Karpas-422 (cell line): ENCODE data around the gene CELA1. TPM values are rescaled to one million over a fixed set of nuclear protein-coding genes. Genes with fewer than 3 reads are reported as not detected.

Experiments used
- DNase-seq: peaks from one replicate; pipeline ENCODE4 v3.0.0-alpha.2; 2015
- H2AFZ ChIP-seq: fragments of 200-600 bp; sonication (generic); 2 replicates; pipeline ENCODE4 v1.6.1; 2014; ENCODE audit warnings: antibody characterized with exemption, low read length, mixed read lengths
- H3K27ac ChIP-seq: fragments of 200-600 bp; sonication (generic); 2 replicates; pipeline ENCODE4 v1.5.1; 2014; ENCODE audit warnings: mild to moderate bottlenecking, low read length, moderate library complexity
- H3K27me3 ChIP-seq: fragments of 200-600 bp; sonication (generic); 2 replicates; pipeline ENCODE4 v1.6.1; 2014; ENCODE audit warnings: low read length, mixed read lengths
- H3K36me3 ChIP-seq: fragments of 200-600 bp; sonication (generic); 2 replicates; pipeline ENCODE4 v1.6.1; 2014; ENCODE audit warnings: low read length, mixed read lengths; ENCODE audit not compliant: insufficient read depth
- H3K4me1 ChIP-seq: fragments of 200-600 bp; sonication (generic); 2 replicates; pipeline ENCODE4 v1.6.1; 2014; ENCODE audit warnings: mild to moderate bottlenecking, low read length, mixed read lengths
- H3K4me2 ChIP-seq: fragments of 200-600 bp; sonication (generic); 2 replicates; pipeline ENCODE4 v1.6.1; 2014; ENCODE audit warnings: low read length, low read depth, mild to moderate bottlenecking; ENCODE audit not compliant: poor library complexity, severe bottlenecking
- H3K4me3 ChIP-seq: fragments of 200-600 bp; sonication (generic); 2 replicates; pipeline ENCODE4 v1.5.1; 2014; ENCODE audit warnings: mild to moderate bottlenecking, antibody characterized with exemption, low read length, mixed read lengths
- H3K79me2 ChIP-seq: fragments of 200-600 bp; sonication (generic); 2 replicates; pipeline ENCODE4 v1.6.1; 2014; ENCODE audit warnings: mild to moderate bottlenecking, low read length, mixed read lengths
- H3K9ac ChIP-seq: fragments of 200-600 bp; sonication (generic); 2 replicates; pipeline ENCODE4 v1.6.0; 2014; ENCODE audit warnings: low read length
- H3K9me2 ChIP-seq: fragments of 200-600 bp; sonication (generic), shearing (Covaris generic); replicated peaks from 2 replicates; pipeline ENCODE4 v1.6.0; 2014; ENCODE audit warnings: mild to moderate bottlenecking, low read length, moderate library complexity; ENCODE audit not compliant: insufficient read depth
- H3K9me3 ChIP-seq: fragments of 300-700, 200-600 bp; sonication (generic); 2 replicates; pipeline ENCODE4 v1.6.1; 2014; ENCODE audit warnings: low read length, mixed read lengths
- H4K20me1 ChIP-seq: fragments of 200-600 bp; sonication (generic); 2 replicates; pipeline ENCODE4 v1.6.1; 2014; ENCODE audit warnings: mild to moderate bottlenecking, antibody characterized with exemption, low read length, low read depth; ENCODE audit not compliant: insufficient read depth
- total RNA-seq: library from RNA; depleted of rRNA; stranded (reverse); fragments of >200 nt; shearing (Covaris generic); gene quantifications from 2 replicates; pipeline ENCODE4 v1.2.3, GENCODE V29; 2014; ENCODE audit warnings: low replicate concordance

Gene CELA1
- total RNA-seq, 1 experiment from 2014 or later, result not detected

GRCh38 chr12:51330186-51330585 lies 16.3 kb downstream of the CELA1 start:
- Histone ChIP-seq H2AFZ (no peak overlapping the region), H3K4me1 (peaks cover 18% of the 10 kb centered on the region), H4K20me1 (no peaks in the 10 kb centered on the region), H3K36me3 (no peaks in the 10 kb centered on the region), H3K9me2 (no peaks in the 10 kb centered on the region), H3K9ac (no peak overlapping the region), H3K79me2 (no peaks in the 10 kb centered on the region), H3K27me3 (no peaks in the 10 kb centered on the region), H3K4me3 (no peak overlapping the region), H3K9me3 (no peaks in the 10 kb centered on the region), H3K4me2 (no peak overlapping the region), H3K27ac (no peak overlapping the region)
- no peak for DNase-seq

- no peak overlapping the region for H3K9ac ChIP-seq
- no peaks in the 10 kb centered on the region for H3K36me3 ChIP-seq
- H3K27ac ChIP-seq, result no peak overlapping the region
- H3K9me2 ChIP-seq, result no peaks in the 10 kb centered on the region
- DNase-seq, result no peak
- no peaks in the 10 kb centered on the region for H3K79me2 ChIP-seq
- H3K4me1 ChIP-seq, result peaks cover 18% of the 10 kb centered on the region
- no peaks in the 10 kb centered on the region for H4K20me1 ChIP-seq
- H3K4me3 ChIP-seq, result no peak overlapping the region
- H3K9me3 ChIP-seq, result no peaks in the 10 kb centered on the region
- H3K4me2 ChIP-seq, result no peak overlapping the region
- H2AFZ ChIP-seq, result no peak overlapping the region
- no peaks in the 10 kb centered on the region for H3K27me3 ChIP-seq
Measured at GRCh38 chr12:51329742-51330141, 16.7 kb downstream of the CELA1 start.

GRCh38 chr12:51328587-51328986 lies 17.9 kb downstream of the CELA1 start:
- Histone ChIP-seq H3K27ac (no peak overlapping the region), H3K27me3 (no peaks in the 10 kb centered on the region), H3K79me2 (no peaks in the 10 kb centered on the region), H3K9me3 (no peaks in the 10 kb centered on the region), H4K20me1 (no peaks in the 10 kb centered on the region), H3K9ac (no peak overlapping the region), H3K4me3 (no peak overlapping the region), H3K36me3 (no peaks in the 10 kb centered on the region), H3K9me2 (no peaks in the 10 kb centered on the region), H3K4me1 (peaks cover 26% of the 10 kb centered on the region), H3K4me2 (no peak overlapping the region), H2AFZ (no peak overlapping the region)
- no peak for DNase-seq

- H3K79me2 ChIP-seq, result no peaks in the 10 kb centered on the region
- H3K4me1 ChIP-seq, result peaks cover 36% of the 10 kb centered on the region
- H3K9me3 ChIP-seq, result no peaks in the 10 kb centered on the region
- peak overlapping the region; percentile 21 for H3K4me2 ChIP-seq
- H4K20me1 ChIP-seq, result no peaks in the 10 kb centered on the region
- H3K4me3 ChIP-seq, result no peak overlapping the region
- H2AFZ ChIP-seq, result peak overlapping the region; percentile 43; the same call in 1 of the 2 replicates
- peak overlapping the region; percentile 22; the same call in 1 of the 2 replicates for H3K27ac ChIP-seq
- H3K9ac ChIP-seq, result no peak overlapping the region
- no peaks in the 10 kb centered on the region for H3K27me3 ChIP-seq
- no peaks in the 10 kb centered on the region for H3K9me2 ChIP-seq
- peak; percentile 66 for DNase-seq
- H3K36me3 ChIP-seq, result no peaks in the 10 kb centered on the region
Measured at GRCh38 chr12:51326698-51327439, 19.6 kb downstream of the CELA1 start.

GRCh38 chr12:51324953-51325352 lies 21.5 kb downstream of the CELA1 start:
- Histone ChIP-seq H3K4me1 (peaks cover 35% of the 10 kb centered on the region), H3K9me2 (no peaks in the 10 kb centered on the region), H3K27me3 (no peaks in the 10 kb centered on the region), H3K36me3 (no peaks in the 10 kb centered on the region), H3K9ac (no peak overlapping the region), H3K4me2 (no peak overlapping the region), H4K20me1 (no peaks in the 10 kb centered on the region), H3K27ac (no peak overlapping the region), H3K4me3 (no peak overlapping the region), H3K79me2 (no peaks in the 10 kb centered on the region), H2AFZ (no peak overlapping the region), H3K9me3 (no peaks in the 10 kb centered on the region)
- no peak for DNase-seq

- H3K79me2 ChIP-seq, result no peaks in the 10 kb centered on the region
- H3K27ac ChIP-seq, result no peak within 1 kb of the TSS
- peak; percentile 86 for DNase-seq
- H2AFZ ChIP-seq, result peak within 1 kb of the TSS; percentile 88
- no peaks in the 10 kb centered on the region for H3K9me3 ChIP-seq
- H4K20me1 ChIP-seq, result no peaks in the 10 kb centered on the region
- H3K36me3 ChIP-seq, result no peaks in the 10 kb centered on the region
- H3K4me1 ChIP-seq, result peaks cover 31% of the 10 kb centered on the region
- H3K9ac ChIP-seq, result peak within 1 kb of the TSS; percentile 75
- peak within 1 kb of the TSS; percentile 72 for H3K4me3 ChIP-seq
- no peaks in the 10 kb centered on the region for H3K27me3 ChIP-seq
- no peaks in the 10 kb centered on the region for H3K9me2 ChIP-seq
- peak within 1 kb of the TSS; percentile 95 for H3K4me2 ChIP-seq
Measured at GRCh38 chr12:51323966-51324895, 22.2 kb downstream of the CELA1 start, which contains the start of gene BIN2. TSS of gene BIN2 (minus strand) at chr12:51324174. CDS start at chr12:51324102, 72 bp downstream.

GRCh38 chr12:51323317-51323960 lies 23.0 kb downstream of the CELA1 start:
- Histone ChIP-seq H3K9me2 (no peaks in the 10 kb centered on the region), H3K4me2 (peak overlapping the region; percentile 95), H3K4me1 (peaks cover 35% of the 10 kb centered on the region), H3K9me3 (no peaks in the 10 kb centered on the region), H4K20me1 (no peaks in the 10 kb centered on the region), H3K79me2 (no peaks in the 10 kb centered on the region), H3K36me3 (no peaks in the 10 kb centered on the region), H3K27me3 (no peaks in the 10 kb centered on the region), H3K27ac (no peak overlapping the region), H3K4me3 (peak overlapping the region; percentile 72), H2AFZ (peak overlapping the region; percentile 88), H3K9ac (peak overlapping the region; percentile 75)
- DNase-seq, result no peak

GRCh38 chr12:51322452-51322851 lies 24.0 kb downstream of the CELA1 start:
- Histone ChIP-seq H3K4me1 (peaks cover 35% of the 10 kb centered on the region), H3K27ac (no peak overlapping the region), H3K79me2 (no peaks in the 10 kb centered on the region), H3K36me3 (no peaks in the 10 kb centered on the region), H3K4me3 (no peak overlapping the region; the same call in 1 of the 2 replicates), H2AFZ (no peak overlapping the region), H3K4me2 (no peak overlapping the region), H3K9me3 (no peaks in the 10 kb centered on the region), H3K9ac (no peak overlapping the region), H4K20me1 (no peaks in the 10 kb centered on the region), H3K9me2 (no peaks in the 10 kb centered on the region), H3K27me3 (no peaks in the 10 kb centered on the region)
- no peak for DNase-seq
